Activated CD4-positive, alpha-beta T cell treated with anti-CD3 and anti-CD28 coated beads, Interleukin-2, amount 10 ng/mL, durations not matched to agents 7 days and 5 days (primary cell): ENCODE data around the gene DENND1A. TPM values are rescaled to one million over a fixed set of nuclear protein-coding genes. Genes with fewer than 3 reads are reported as not detected.

ENCODE experiments used
- CTCF ChIA-PET: fragments of 350-600 bp; sonication (Branson Sonifier 250); formaldehyde crosslinking; loops from one replicate; lab custom pipeline; 2021; ENCODE audit warnings: antibody characterized with exemption; lab: Charles Lee
- POLR2A ChIA-PET: fragments of 350-600 bp; sonication (Branson Sonifier 250); formaldehyde crosslinking; loops from one replicate; lab custom pipeline; 2021; ENCODE audit warnings: antibody characterized with exemption; lab: Charles Lee
- DNase-seq: peaks from one replicate; pipeline ENCODE4 v3.0.0-alpha.2; 2020
- H3K27ac Mint-ChIP-seq: one replicate; pipeline ENCODE4 v1.8.0; 2021; ENCODE audit warnings: mild to moderate bottlenecking, moderate library complexity, mixed read lengths
- H3K27me3 Mint-ChIP-seq: one replicate; pipeline ENCODE4 v1.8.0; 2021; ENCODE audit warnings: mixed read lengths
- H3K36me3 Mint-ChIP-seq: one replicate; pipeline ENCODE4 v1.8.0; 2021; ENCODE audit warnings: low read depth, mixed read lengths
- H3K4me1 Mint-ChIP-seq: one replicate; pipeline ENCODE4 v1.8.0; 2021; ENCODE audit warnings: mixed read lengths
- H3K4me3 Mint-ChIP-seq: one replicate; pipeline ENCODE4 v1.8.0; 2021; ENCODE audit warnings: mild to moderate bottlenecking, moderate library complexity, mixed read lengths
- H3K9me3 Mint-ChIP-seq: one replicate; pipeline ENCODE4 v1.8.0; 2021; ENCODE audit warnings: mixed read lengths
- total RNA-seq, 2 experiments: library from RNA; stranded (reverse); gene quantifications; one replicate each; pipeline ENCODE4 v1.2.3, GENCODE V29; 2021

DENND1A gene
- total RNA-seq, 2 experiments from 2014 or later, result 15.5 to 21.2 TPM

GRCh38 chr9:123348317-123348992, 581.5 kb downstream of the DENND1A start:
- no peaks in the 10 kb centered on the region for H3K9me3 Mint-ChIP-seq

GRCh38 chr9:123347289-123348060, 582.5 kb downstream of the DENND1A start:
- Mint-ChIP-seq H3K36me3 (no peaks in the 10 kb centered on the region), H3K9me3 (no peaks in the 10 kb centered on the region), H3K27ac (no peak overlapping the region), H3K4me3 (no peak overlapping the region), H3K27me3 (peaks cover 5% of the 10 kb centered on the region), H3K4me1 (no peaks in the 10 kb centered on the region)
- ChIA-PET CTCF (no interaction called here), POLR2A (no interaction called here)
- DNase-seq, result no peak

More at GRCh38 chr9:123348317-123348992, 581.5 kb downstream of the DENND1A start:
- no peak for DNase-seq
- POLR2A ChIA-PET, result interaction anchor here (0.6 to 0.7 kb wide), 2 partner anchors 21 to 436 kb away, joined by 3 to 4 read pairs; partner anchors contain the start of gene ZBTB6
- H3K27ac Mint-ChIP-seq, result no peak overlapping the region
- peaks cover 9% of the 10 kb centered on the region for H3K27me3 Mint-ChIP-seq
- no peaks in the 10 kb centered on the region for H3K36me3 Mint-ChIP-seq
- CTCF ChIA-PET, result interaction anchor here (1.6 kb wide), 1 partner anchor 19 kb away, joined by 6 read pairs; no protein-coding TSS in a partner anchor
- no peak overlapping the region for H3K4me3 Mint-ChIP-seq
- no peaks in the 10 kb centered on the region for H3K4me1 Mint-ChIP-seq

GRCh38 chr9:123346826-123347225, 583.1 kb downstream of the DENND1A start:
- no peaks in the 10 kb centered on the region for H3K4me1 Mint-ChIP-seq
- H3K36me3 Mint-ChIP-seq, result no peaks in the 10 kb centered on the region
- H3K27ac Mint-ChIP-seq, result no peak overlapping the region
- POLR2A ChIA-PET, result no interaction called here
- peaks cover 5% of the 10 kb centered on the region for H3K27me3 Mint-ChIP-seq
- no peak for DNase-seq
- no peaks in the 10 kb centered on the region for H3K9me3 Mint-ChIP-seq
- CTCF ChIA-PET, result no interaction called here
- no peak overlapping the region for H3K4me3 Mint-ChIP-seq

- Mint-ChIP-seq H3K4me3 (no peak overlapping the region), H3K27me3 (peaks cover 5% of the 10 kb centered on the region), H3K4me1 (peaks cover 3% of the 10 kb centered on the region), H3K36me3 (no peaks in the 10 kb centered on the region), H3K27ac (no peak overlapping the region), H3K9me3 (no peaks in the 10 kb centered on the region)
- ChIA-PET POLR2A (no interaction called here), CTCF (interaction anchor here (0.8 to 1.7 kb wide), 2 partner anchors 18 to 83 kb away, joined by 3 to 4 read pairs; no protein-coding TSS in a partner anchor)
- no peak for DNase-seq
These were observed 583.9 kb downstream of the DENND1A start for GRCh38 chr9:123346026-123346425.

DNA sequence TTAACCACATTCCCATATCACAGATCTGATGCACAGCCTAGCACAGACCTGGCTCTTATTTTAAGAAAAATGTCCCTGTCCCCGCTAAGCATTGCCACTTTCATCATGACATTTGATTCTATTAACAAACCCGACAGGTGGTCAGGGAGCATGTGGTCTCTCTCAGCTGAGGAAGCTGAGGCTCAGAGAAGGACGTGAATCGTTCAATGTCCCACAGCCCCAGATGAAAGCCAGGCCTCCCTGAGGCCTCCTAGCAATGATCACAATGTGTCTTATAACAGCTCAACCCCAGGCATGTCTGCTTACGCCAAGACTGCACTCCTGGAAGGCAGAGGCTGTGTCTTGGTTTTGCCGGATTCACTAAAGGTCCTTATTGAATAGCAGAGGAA, 584.4 kb downstream of the DENND1A start:
- Mint-ChIP-seq H3K9me3 (no peaks in the 10 kb centered on the region), H3K27ac (no peak overlapping the region), H3K27me3 (peaks cover 4% of the 10 kb centered on the region), H3K4me3 (no peak overlapping the region), H3K36me3 (no peaks in the 10 kb centered on the region), H3K4me1 (peaks cover 7% of the 10 kb centered on the region)
- POLR2A ChIA-PET, result no interaction called here
- CTCF ChIA-PET, result interaction anchor here (0.8 to 1.7 kb wide), 2 partner anchors 17 to 83 kb away, joined by 3 to 4 read pairs; no protein-coding TSS in a partner anchor
- no peak for DNase-seq

- ChIA-PET POLR2A (interaction anchor here (0.7 kb wide), 1 partner anchor 1110 kb away, joined by 3 read pairs; no protein-coding TSS in a partner anchor), CTCF (interaction anchor here (0.6 to 1.7 kb wide), 4 partner anchors 10 to 81 kb away, joined by 3 read pairs; no protein-coding TSS in a partner anchor)
- Mint-ChIP-seq H3K9me3 (no peaks in the 10 kb centered on the region), H3K36me3 (no peaks in the 10 kb centered on the region), H3K27me3 (no peaks in the 10 kb centered on the region), H3K27ac (no peak overlapping the region), H3K4me1 (peaks cover 19% of the 10 kb centered on the region), H3K4me3 (no peak overlapping the region)
- DNase-seq, result no peak
These were observed 585.6 kb downstream of the DENND1A start for GRCh38 chr9:123344192-123344949.

DNA sequence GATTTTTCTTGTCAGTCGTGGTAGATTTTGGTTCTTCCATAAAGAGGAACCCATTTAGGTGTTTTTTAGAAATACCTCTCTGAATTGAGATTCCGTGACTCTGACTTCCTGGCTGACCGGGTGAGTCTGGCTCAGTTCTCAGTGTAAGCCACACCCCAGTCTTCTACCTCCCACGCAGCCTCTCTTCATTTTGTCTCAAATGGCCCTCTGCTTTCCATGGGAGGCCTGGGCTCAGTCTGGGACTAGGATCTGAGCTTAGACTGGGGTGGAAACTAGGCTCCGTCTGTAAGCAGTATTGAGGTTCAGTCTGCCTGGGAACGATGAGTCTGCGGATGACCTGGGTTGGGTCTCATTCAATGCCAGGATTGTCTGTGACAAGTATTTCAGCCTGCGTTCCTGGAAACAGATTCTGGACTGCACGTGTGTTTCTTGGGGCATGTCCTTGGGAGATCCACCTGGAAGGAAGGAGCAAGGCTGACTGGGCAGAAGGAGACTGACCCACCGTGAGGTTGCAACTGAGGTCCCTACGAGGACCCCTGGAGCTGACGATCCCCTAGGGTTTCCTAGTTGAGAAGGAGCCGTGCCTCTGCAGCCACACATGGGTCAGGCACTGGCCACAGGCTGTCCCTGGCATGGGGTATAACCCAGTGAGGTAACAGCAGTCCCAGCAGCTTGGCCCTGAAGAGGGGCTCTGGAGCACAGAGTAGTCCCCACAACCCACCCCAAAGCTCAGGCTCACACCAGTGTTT, 586.3 kb downstream of the DENND1A start:
- no peak overlapping the region for H3K4me3 Mint-ChIP-seq
- CTCF ChIA-PET, result interaction anchor here (0.8 to 1.2 kb wide), 2 partner anchors 10 to 63 kb away, joined by 3 read pairs; no protein-coding TSS in a partner anchor
- no peak overlapping the region for H3K27ac Mint-ChIP-seq
- POLR2A ChIA-PET, result no interaction called here
- H3K4me1 Mint-ChIP-seq, result peaks cover 26% of the 10 kb centered on the region
- DNase-seq, result no peak
- no peaks in the 10 kb centered on the region for H3K36me3 Mint-ChIP-seq
- no peaks in the 10 kb centered on the region for H3K9me3 Mint-ChIP-seq
- no peaks in the 10 kb centered on the region for H3K27me3 Mint-ChIP-seq

GRCh38 chr9:123342247-123342646, 587.7 kb downstream of the DENND1A start:
- no peak overlapping the region for H3K27ac Mint-ChIP-seq
- no peak for DNase-seq
- no peak overlapping the region for H3K4me3 Mint-ChIP-seq
- no peaks in the 10 kb centered on the region for H3K27me3 Mint-ChIP-seq
- H3K36me3 Mint-ChIP-seq, result no peaks in the 10 kb centered on the region
- POLR2A ChIA-PET, result no interaction called here
- no peaks in the 10 kb centered on the region for H3K9me3 Mint-ChIP-seq
- CTCF ChIA-PET, result no interaction called here
- peaks cover 29% of the 10 kb centered on the region for H3K4me1 Mint-ChIP-seq

DNA sequence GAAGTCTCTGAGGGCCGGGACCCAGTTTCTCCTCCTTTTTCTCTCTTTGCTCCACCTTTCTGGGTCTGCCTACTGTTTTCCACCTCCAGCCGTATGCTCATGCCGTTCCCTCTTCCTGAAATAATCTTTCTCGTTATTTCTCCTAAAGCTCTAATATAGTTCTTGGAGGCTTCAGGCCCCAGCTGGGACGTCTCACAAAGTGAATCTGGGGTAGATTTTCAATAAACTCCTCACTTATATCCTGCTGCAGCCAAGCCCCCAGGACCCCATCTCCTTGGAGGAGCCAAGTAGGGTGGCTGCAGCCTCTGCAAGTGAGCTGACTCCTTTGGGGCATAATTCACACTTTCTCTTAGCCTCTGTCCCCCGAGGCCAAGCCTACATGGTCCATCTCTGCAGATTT, 588.1 kb downstream of the DENND1A start:
- H3K4me3 Mint-ChIP-seq, result no peak overlapping the region
- no peak overlapping the region for H3K27ac Mint-ChIP-seq
- no peaks in the 10 kb centered on the region for H3K9me3 Mint-ChIP-seq
- no peaks in the 10 kb centered on the region for H3K27me3 Mint-ChIP-seq
- POLR2A ChIA-PET, result no interaction called here
- H3K4me1 Mint-ChIP-seq, result peaks cover 29% of the 10 kb centered on the region
- CTCF ChIA-PET, result interaction anchor here (4.6 kb wide), 1 partner anchor 8 kb away, joined by 19 read pairs; no protein-coding TSS in a partner anchor
- no peaks in the 10 kb centered on the region for H3K36me3 Mint-ChIP-seq
- DNase-seq, result no peak

DNA sequence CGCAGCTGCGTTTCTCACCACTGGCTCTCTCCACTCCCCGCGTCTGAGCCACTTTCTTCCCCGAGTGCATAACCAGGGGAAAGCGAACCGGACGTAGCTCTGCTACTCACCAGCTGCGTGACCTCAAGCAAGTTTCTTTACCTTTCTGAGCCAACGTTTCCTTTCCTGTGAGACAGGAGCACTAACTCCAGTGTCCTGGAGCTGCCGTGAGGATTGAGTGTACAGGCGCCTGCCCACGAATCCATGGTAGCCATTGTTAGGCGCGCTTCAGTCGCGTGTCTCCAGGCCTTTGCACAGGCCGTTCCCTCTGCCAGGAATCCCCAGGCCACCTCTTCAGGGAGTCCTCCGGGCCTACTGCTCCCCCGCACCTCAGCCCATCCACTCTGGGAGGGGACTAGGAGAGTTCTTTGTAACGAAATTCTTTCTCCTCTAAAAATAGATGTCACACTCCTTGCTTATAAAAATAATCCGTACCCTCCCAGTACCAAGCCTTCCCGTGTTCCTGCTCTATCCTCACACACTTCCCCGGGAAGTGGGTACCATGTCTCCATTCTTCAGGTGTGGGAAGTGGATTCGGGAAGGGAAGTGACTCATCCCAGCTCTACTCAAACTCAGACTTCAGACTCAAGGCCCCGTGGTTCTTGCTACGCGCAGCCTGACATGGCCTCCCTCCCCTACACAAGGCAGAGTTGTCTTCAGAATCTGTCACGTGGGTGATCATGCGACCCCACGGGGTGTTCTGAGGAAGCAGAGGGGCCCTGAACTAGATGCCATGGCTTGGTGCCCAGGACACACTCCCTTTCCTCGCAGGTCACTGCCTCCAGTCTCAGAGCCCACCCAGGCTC, 590.0 kb downstream of the DENND1A start:
- Mint-ChIP-seq H3K4me1 (peaks cover 32% of the 10 kb centered on the region), H3K9me3 (no peaks in the 10 kb centered on the region), H3K27ac (peak overlapping the region; percentile 90), H3K36me3 (no peaks in the 10 kb centered on the region), H3K27me3 (no peaks in the 10 kb centered on the region), H3K4me3 (peak overlapping the region; percentile 63)
- CTCF ChIA-PET, result interaction anchor here (1.1 to 5.9 kb wide), 9 partner anchors 9 to 102 kb away, joined by 3 to 38 read pairs (median 6); no protein-coding TSS in a partner anchor
- DNase-seq, result peak; percentile 57
- POLR2A ChIA-PET, result interaction anchor here (0.7 kb wide), 1 partner anchor 224 kb away, joined by 3 read pairs; no protein-coding TSS in a partner anchor
